Panc1 (cell line): ENCODE data around the gene BPGM. TPM values are rescaled to one million over a fixed set of nuclear protein-coding genes. Genes with fewer than 3 reads are reported as not detected.

ENCODE experiments used
- ATAC-seq: fragments of 200-7000 bp; cut with Tn5 transposase; 2 replicates; pipeline ENCODE4 v1.9.1; 2020; ENCODE audit warnings: mild to moderate bottlenecking, moderate library complexity
- BruUV-seq: library from RNA; stranded (reverse); fragments of 400-500 nt; replicated peaks from 2 replicates; lab custom pipeline; 2021; lab: Mats Ljungman, UMichigan
- CTCF ChIA-PET: fragments of 300-600 bp; sonication (Branson Sonifier 250); formaldehyde crosslinking; loops from one replicate; lab custom pipeline; 2022; ENCODE audit warnings: antibody characterized with exemption; lab: Charles Lee
- POLR2A ChIA-PET: fragments of 300-600 bp; sonication (Branson Sonifier 250); formaldehyde crosslinking; loops from one replicate; lab custom pipeline; 2022; ENCODE audit warnings: antibody characterized with exemption; lab: Charles Lee
- DNase-seq: peaks from one replicate; pipeline ENCODE4 v3.0.0-alpha.2; 2010; ENCODE audit warnings: low read depth, low spot score
- H3K27ac ChIP-seq: 2 replicates; pipeline ENCODE4 v1.5.1; 2011; ENCODE audit warnings: mild to moderate bottlenecking, low read length, inconsistent platforms
- H3K27me3 ChIP-seq: fragments of 200-500 bp; sonication (Bioruptor generic); 2 replicates; pipeline ENCODE4 v1.6.0; 2014; ENCODE audit warnings: low read length, inconsistent platforms; ENCODE audit not compliant: control insufficient read depth, insufficient read depth
- H3K36me3 ChIP-seq: fragments of 200-500 bp; sonication (Bioruptor generic); 2 replicates; pipeline ENCODE4 v1.5.1; 2014; ENCODE audit warnings: inconsistent platforms, mild to moderate bottlenecking, low read length, moderate library complexity; ENCODE audit not compliant: control insufficient read depth, insufficient read depth
- H3K4me1 ChIP-seq: 2 replicates; pipeline ENCODE4 v1.5.1; 2011; ENCODE audit warnings: inconsistent platforms, mild to moderate bottlenecking, low read length, moderate library complexity; ENCODE audit not compliant: control insufficient read depth, insufficient read depth
- H3K4me3 ChIP-seq, 2 experiments: 2 replicates each; pipeline ENCODE4 v1.5.1; 2011 to 2012; ENCODE audit warnings: low read depth in 2 of 2, low read length in 2 of 2, mild to moderate bottlenecking in 2 of 2, inconsistent platforms in 1 of 2, moderate library complexity in 1 of 2
- H3K9me3 ChIP-seq: fragments of 200-500 bp; sonication (Bioruptor generic); 2 replicates; pipeline ENCODE4 v1.5.1; 2014; ENCODE audit warnings: low read depth, mild to moderate bottlenecking, inconsistent platforms, low read length, moderate library complexity; ENCODE audit not compliant: control insufficient read depth, insufficient read depth
- POLR2AphosphoS5 ChIP-seq: IDR thresholded peaks from 2 replicates; pipeline ENCODE4 v1.6.1; 2012; ENCODE audit warnings: mild to moderate bottlenecking, low read depth, low read length, moderate library complexity
- SIN3A ChIP-seq: IDR thresholded peaks from 2 replicates; pipeline ENCODE4 v1.6.1; 2012; ENCODE audit warnings: low read depth, mild to moderate bottlenecking, low read length, moderate library complexity, borderline replicate concordance; ENCODE audit not compliant: insufficient read depth
- TCF7L2 ChIP-seq: IDR thresholded peaks from 2 replicates; pipeline ENCODE4 v1.6.1; 2011; ENCODE audit warnings: mild to moderate bottlenecking, low read depth, low read length, inconsistent platforms
- in situ Hi-C: cut with HindIII; loops from 2 replicates; pipeline ENCODE4 v1.10.0; 2016; ENCODE audit warnings: low sequenced_read_pairs, low pct_unique_long_range_greater_than_20kb
- intact Hi-C: fragments of 100-400 bp; cut with micrococcal nuclease; formaldehyde crosslinking; loops from one replicate; pipeline ENCODE4 v1.10.0; 2022; ENCODE audit not compliant: unreplicated experiment
- total RNA-seq: library from RNA; stranded (reverse); gene quantifications from one replicate; pipeline ENCODE4 v1.2.1, GENCODE V29; 2021; ENCODE audit not compliant: unreplicated experiment
- TF ChIP-seq, protein P1 (sequence below), 2 experiments: IDR thresholded peaks; 2 replicates each; pipeline ENCODE4 v1.6.1; 2011 to 2012; ENCODE audit warnings: low read depth in 2 of 2, control low read depth in 1 of 2, low read length in 1 of 2, mild to moderate bottlenecking in 1 of 2, moderate library complexity in 1 of 2; ENCODE audit not compliant: insufficient read depth in 1 of 2
- TF ChIP-seq, protein P2 (sequence below): fragments of 450-650 bp; IDR thresholded peaks from 2 replicates; pipeline ENCODE4 v1.5.1; 2017; ENCODE audit warnings: mild to moderate bottlenecking

The BPGM gene
- total RNA-seq, 1 experiment from 2014 or later = 10.7 TPM

DNA sequence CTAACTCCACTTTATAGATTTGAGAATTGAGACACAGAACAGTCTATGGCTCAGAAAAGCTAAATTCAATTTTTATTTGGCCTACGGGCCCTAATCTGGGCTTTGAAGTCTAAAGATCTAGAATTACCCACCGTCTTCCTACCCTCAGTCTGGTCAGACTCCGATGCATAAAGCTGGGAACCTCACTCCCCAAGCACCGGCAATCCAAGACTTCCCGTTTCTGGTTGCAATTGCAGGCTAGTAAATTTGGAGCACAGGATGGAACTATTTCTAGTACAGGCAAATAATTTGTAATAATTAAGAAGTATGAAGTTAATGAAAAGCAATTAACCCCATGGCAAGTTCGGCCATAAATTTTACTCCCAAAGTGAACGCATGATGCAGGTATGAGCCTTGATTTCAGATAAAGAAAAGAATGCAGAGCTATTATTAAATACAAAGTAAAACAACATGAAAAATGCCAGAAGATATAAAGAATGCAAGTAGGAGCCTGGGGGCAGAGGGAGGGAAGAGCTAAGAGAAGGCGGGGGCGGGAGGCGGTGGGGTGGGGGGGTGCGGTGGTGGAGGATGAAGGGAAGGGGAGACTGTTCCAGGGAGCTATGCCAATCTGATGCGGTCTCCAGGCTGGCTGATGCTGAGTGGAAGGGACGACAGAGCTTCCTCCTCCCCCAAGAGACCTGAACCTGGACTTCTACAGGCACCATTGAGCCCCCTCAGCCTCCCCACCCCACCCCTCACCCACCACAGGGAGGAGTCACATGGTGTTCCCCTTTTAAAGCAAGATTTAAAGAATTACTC lies 45.1 kb downstream of the BPGM start:
- TF ChIP-seq, protein P1, sequence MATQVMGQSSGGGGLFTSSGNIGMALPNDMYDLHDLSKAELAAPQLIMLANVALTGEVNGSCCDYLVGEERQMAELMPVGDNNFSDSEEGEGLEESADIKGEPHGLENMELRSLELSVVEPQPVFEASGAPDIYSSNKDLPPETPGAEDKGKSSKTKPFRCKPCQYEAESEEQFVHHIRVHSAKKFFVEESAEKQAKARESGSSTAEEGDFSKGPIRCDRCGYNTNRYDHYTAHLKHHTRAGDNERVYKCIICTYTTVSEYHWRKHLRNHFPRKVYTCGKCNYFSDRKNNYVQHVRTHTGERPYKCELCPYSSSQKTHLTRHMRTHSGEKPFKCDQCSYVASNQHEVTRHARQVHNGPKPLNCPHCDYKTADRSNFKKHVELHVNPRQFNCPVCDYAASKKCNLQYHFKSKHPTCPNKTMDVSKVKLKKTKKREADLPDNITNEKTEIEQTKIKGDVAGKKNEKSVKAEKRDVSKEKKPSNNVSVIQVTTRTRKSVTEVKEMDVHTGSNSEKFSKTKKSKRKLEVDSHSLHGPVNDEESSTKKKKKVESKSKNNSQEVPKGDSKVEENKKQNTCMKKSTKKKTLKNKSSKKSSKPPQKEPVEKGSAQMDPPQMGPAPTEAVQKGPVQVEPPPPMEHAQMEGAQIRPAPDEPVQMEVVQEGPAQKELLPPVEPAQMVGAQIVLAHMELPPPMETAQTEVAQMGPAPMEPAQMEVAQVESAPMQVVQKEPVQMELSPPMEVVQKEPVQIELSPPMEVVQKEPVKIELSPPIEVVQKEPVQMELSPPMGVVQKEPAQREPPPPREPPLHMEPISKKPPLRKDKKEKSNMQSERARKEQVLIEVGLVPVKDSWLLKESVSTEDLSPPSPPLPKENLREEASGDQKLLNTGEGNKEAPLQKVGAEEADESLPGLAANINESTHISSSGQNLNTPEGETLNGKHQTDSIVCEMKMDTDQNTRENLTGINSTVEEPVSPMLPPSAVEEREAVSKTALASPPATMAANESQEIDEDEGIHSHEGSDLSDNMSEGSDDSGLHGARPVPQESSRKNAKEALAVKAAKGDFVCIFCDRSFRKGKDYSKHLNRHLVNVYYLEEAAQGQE (IDR thresholded peaks at IDR 0.05; ENCODE audit: insufficient read depth in 1 of 2, low read depth in 2 of 2, low read length in 1 of 2) = no peak
- TF ChIP-seq, protein P2, sequence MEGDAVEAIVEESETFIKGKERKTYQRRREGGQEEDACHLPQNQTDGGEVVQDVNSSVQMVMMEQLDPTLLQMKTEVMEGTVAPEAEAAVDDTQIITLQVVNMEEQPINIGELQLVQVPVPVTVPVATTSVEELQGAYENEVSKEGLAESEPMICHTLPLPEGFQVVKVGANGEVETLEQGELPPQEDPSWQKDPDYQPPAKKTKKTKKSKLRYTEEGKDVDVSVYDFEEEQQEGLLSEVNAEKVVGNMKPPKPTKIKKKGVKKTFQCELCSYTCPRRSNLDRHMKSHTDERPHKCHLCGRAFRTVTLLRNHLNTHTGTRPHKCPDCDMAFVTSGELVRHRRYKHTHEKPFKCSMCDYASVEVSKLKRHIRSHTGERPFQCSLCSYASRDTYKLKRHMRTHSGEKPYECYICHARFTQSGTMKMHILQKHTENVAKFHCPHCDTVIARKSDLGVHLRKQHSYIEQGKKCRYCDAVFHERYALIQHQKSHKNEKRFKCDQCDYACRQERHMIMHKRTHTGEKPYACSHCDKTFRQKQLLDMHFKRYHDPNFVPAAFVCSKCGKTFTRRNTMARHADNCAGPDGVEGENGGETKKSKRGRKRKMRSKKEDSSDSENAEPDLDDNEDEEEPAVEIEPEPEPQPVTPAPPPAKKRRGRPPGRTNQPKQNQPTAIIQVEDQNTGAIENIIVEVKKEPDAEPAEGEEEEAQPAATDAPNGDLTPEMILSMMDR = no peak
- intact Hi-C loops (no loop called here), in situ Hi-C loops (no loop called here)
- no peaks in the 10 kb centered on the region for H3K36me3 ChIP-seq
- no TSS peak for BruUV-seq
- no peak overlapping the region for H3K4me3 ChIP-seq
- H3K27ac ChIP-seq = no peak overlapping the region
- ATAC-seq = no peak
- no peaks in the 10 kb centered on the region for H3K4me1 ChIP-seq
- no peak for DNase-seq
- no peaks in the 10 kb centered on the region for H3K9me3 ChIP-seq
- ChIA-PET POLR2A (no interaction called here), CTCF (no interaction called here)
- H3K27me3 ChIP-seq = no peaks in the 10 kb centered on the region

DNA sequence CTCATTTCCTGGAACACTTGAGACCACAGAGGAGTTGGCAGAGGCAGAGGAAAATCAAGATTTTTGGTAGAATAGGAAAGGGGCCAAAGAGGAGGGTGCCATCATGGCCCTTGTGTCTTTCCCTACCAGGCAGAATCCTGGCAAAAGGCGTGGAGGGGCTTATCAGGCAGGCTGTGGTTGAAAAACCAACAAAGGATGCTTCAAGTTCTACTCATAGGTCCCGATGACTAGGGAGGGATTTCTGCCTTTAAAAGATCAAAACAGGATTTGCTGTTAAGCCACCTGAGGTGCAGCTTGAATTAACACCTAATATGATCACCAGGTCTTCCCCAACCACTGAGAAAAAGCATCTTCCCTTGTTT lies 45.7 kb downstream of the BPGM start:
- POLR2A ChIA-PET = no interaction called here
- intact Hi-C loops = no loop called here

More for the DNA sequence above, 45.7 kb downstream of the BPGM start:
- no peak overlapping the region for H3K27ac ChIP-seq
- H3K4me1 ChIP-seq = no peaks in the 10 kb centered on the region
- TF ChIP-seq SIN3A (no peak), POLR2AphosphoS5 (no peak), TCF7L2 (no peak)
- TF ChIP-seq, protein P2 = no peak
- TF ChIP-seq, protein P1 (IDR thresholded peaks at IDR 0.05; ENCODE audit: insufficient read depth in 1 of 2, low read depth in 2 of 2, low read length in 1 of 2) = no peak
- DNase-seq (no peak), ATAC-seq (no peak)
- in situ Hi-C loops = no loop called here
- no peak overlapping the region for H3K4me3 ChIP-seq
- CTCF ChIA-PET = no interaction called here
- H3K9me3 ChIP-seq = no peaks in the 10 kb centered on the region
- H3K36me3 ChIP-seq = no peaks in the 10 kb centered on the region
- BruUV-seq = no TSS peak
- no peaks in the 10 kb centered on the region for H3K27me3 ChIP-seq
